Hepatocyte (in vitro differentiated cells): ENCODE measurements around the gene SIRPD. TPM values are rescaled to one million over a fixed set of nuclear protein-coding genes. Genes with fewer than 3 reads are reported as not detected.
"Not testable (repeated sequence)": the region's sequence is repeated elsewhere in the genome, so short reads cannot be mapped to it uniquely, and the experiment has no call there.

ENCODE experiments used
- DNase-seq: peaks from one replicate; pipeline ENCODE4 v3.0.0-alpha.2; 2016; ENCODE audit warnings: low spot score
- H2AFZ ChIP-seq: fragments of 200-600 bp; sonication (generic); 2 replicates; pipeline ENCODE4 v1.6.0; 2016; ENCODE audit warnings: antibody characterized with exemption, mild to moderate bottlenecking
- H3K27ac ChIP-seq: fragments of 200-600 bp; sonication (generic); 2 replicates; pipeline ENCODE4 v1.5.1; 2016; ENCODE audit warnings: mild to moderate bottlenecking
- H3K27me3 ChIP-seq: fragments of 200-600 bp; sonication (generic); 2 replicates; pipeline ENCODE4 v1.6.1; 2016
- H3K36me3 ChIP-seq: fragments of 200-600 bp; sonication (generic); replicated peaks from 2 replicates; pipeline ENCODE4 v1.5.1; 2016; ENCODE audit warnings: low read depth; ENCODE audit not compliant: insufficient read depth
- H3K4me1 ChIP-seq: fragments of 200-600 bp; sonication (generic); 2 replicates; pipeline ENCODE4 v1.5.1; 2016; ENCODE audit warnings: mild to moderate bottlenecking, moderate library complexity; ENCODE audit not compliant: insufficient read depth
- H3K4me2 ChIP-seq: fragments of 200-600 bp; sonication (generic); 2 replicates; pipeline ENCODE4 v1.6.0; 2016
- H3K4me3 ChIP-seq: fragments of 200-600 bp; sonication (generic); 2 replicates; pipeline ENCODE4 v1.5.1; 2016; ENCODE audit warnings: mild to moderate bottlenecking
- H3K79me2 ChIP-seq: fragments of 200-600 bp; sonication (generic); 2 replicates; pipeline ENCODE4 v1.6.0; 2017; ENCODE audit warnings: mild to moderate bottlenecking
- H3K9me2 ChIP-seq: fragments of 200-600 bp; sonication (generic); replicated peaks from 2 replicates; pipeline ENCODE4 v1.6.0; 2017; ENCODE audit warnings: mild to moderate bottlenecking; ENCODE audit not compliant: insufficient read depth
- H3K9me3 ChIP-seq: fragments of 200-600 bp; sonication (generic); 2 replicates; pipeline ENCODE4 v1.5.1; 2016; ENCODE audit warnings: low read depth, mild to moderate bottlenecking
- H4K20me1 ChIP-seq: fragments of 200-600 bp; sonication (generic); 2 replicates; pipeline ENCODE4 v1.6.0; 2016; ENCODE audit warnings: mild to moderate bottlenecking; ENCODE audit not compliant: insufficient read depth, poor library complexity, severe bottlenecking
- EZH2 ChIP-seq: fragments of 200-600 bp; sonication (generic); IDR thresholded peaks from 2 replicates; pipeline ENCODE4 v1.6.1; 2016; ENCODE audit warnings: antibody characterized with exemption, mild to moderate bottlenecking, borderline replicate concordance
- EZH2phosphoT487 ChIP-seq: fragments of 200-600 bp; sonication (generic); IDR thresholded peaks from one replicate; pipeline ENCODE4 v1.6.1; 2018; ENCODE audit warnings: antibody characterized with exemption, mild to moderate bottlenecking, low read depth, moderate library complexity; ENCODE audit not compliant: unreplicated experiment, severe bottlenecking
- WGBS: methylation state at CpG from one replicate; pipeline ENCODE4 v1.1.6; 2016; ENCODE audit warnings: low lambda C conversion rate; ENCODE audit errors: missing lambda C conversion rate; 5-methylcytosine and 5-hydroxymethylcytosine counted together
- polyA plus RNA-seq: library from polyadenylated mRNA; unstranded; fragments of >200 nt; fragmentation: Nextera tagmentation; extraction: Ambion mirVana; gene quantifications from 2 replicates; pipeline ENCODE4 v1.2.1, GENCODE V29; 2016
- total RNA-seq: library from RNA; depleted of rRNA; stranded (reverse); fragments of >200 nt; gene quantifications from 2 replicates; pipeline ENCODE4 v1.2.3, GENCODE V29; 2014
- TF ChIP-seq, protein P1 (sequence below): fragments of 200-600 bp; sonication (generic); IDR thresholded peaks from 2 replicates; pipeline ENCODE4 v1.5.1; 2016; ENCODE audit warnings: antibody characterized with exemption, mild to moderate bottlenecking; ENCODE audit not compliant: poor library complexity

SIRPD gene
- total and polyA plus RNA-seq, 2 experiments from 2014 or later = not detected

DNA sequence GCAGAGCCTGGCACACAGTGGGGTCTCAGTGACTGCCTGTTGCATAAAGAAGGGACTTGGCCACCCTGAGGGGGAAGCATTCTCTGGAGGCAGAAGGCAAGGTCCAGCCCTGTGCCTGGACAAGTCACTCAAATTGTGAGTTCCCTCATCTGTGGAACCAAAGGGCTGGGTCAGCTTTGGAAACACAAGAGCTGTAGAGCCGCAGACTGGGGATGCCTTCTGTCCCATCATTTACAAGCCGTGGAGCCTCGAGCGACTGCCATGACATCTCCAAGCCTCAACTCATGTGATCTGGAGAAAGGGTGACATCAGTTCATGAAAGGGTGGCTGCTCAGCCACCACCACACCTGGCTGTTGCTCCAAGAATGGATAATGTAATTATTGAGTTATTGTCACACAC is 20.4 kb upstream of the SIRPD start:
- Histone ChIP-seq H3K27ac (no peak overlapping the region), H4K20me1 (no peaks in the 10 kb centered on the region), H3K36me3 (no peaks in the 10 kb centered on the region), H3K4me2 (no peak overlapping the region), H3K4me1 (no peaks in the 10 kb centered on the region), H3K79me2 (no peaks in the 10 kb centered on the region), H3K9me3 (no peaks in the 10 kb centered on the region), H3K9me2 (no peaks in the 10 kb centered on the region), H2AFZ (no peak overlapping the region), H3K27me3 (no peaks in the 10 kb centered on the region), H3K4me3 (no peak overlapping the region)
- TF ChIP-seq, protein P1, sequence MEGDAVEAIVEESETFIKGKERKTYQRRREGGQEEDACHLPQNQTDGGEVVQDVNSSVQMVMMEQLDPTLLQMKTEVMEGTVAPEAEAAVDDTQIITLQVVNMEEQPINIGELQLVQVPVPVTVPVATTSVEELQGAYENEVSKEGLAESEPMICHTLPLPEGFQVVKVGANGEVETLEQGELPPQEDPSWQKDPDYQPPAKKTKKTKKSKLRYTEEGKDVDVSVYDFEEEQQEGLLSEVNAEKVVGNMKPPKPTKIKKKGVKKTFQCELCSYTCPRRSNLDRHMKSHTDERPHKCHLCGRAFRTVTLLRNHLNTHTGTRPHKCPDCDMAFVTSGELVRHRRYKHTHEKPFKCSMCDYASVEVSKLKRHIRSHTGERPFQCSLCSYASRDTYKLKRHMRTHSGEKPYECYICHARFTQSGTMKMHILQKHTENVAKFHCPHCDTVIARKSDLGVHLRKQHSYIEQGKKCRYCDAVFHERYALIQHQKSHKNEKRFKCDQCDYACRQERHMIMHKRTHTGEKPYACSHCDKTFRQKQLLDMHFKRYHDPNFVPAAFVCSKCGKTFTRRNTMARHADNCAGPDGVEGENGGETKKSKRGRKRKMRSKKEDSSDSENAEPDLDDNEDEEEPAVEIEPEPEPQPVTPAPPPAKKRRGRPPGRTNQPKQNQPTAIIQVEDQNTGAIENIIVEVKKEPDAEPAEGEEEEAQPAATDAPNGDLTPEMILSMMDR = no peak
- WGBS = 88% methylated on average over 4 of the region's 4 CpGs
- peak; percentile 1 for DNase-seq

DNA sequence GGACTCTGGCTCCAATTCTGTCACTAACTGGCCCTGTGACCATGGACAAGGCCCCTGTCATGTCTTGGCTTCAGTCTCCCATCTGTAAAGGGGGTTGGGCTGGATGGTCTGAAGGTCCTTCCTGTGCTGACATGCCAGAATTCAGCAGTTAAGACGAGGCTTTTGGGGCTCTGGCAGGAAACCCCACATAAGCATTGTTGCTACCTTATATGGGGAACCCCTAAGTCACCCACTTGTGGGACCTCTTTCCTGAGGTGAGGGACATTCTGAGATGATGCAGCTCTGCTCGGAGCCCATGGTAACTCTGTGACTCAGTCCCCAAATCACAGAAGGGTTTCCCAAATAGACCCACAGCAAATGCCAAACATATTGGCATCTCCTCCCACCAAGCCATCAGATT is 19.8 kb upstream of the SIRPD start:
- not testable (repeated sequence) for H3K9me3 ChIP-seq, H3K4me2 ChIP-seq, H3K27me3 ChIP-seq, H3K4me1 ChIP-seq, H3K36me3 ChIP-seq, H3K27ac ChIP-seq, H3K79me2 ChIP-seq, H4K20me1 ChIP-seq, H3K9me2 ChIP-seq, H2AFZ ChIP-seq, H3K4me3 ChIP-seq
- WGBS = 82% methylated on average over 2 of the region's 2 CpGs
- peak; percentile 0 for DNase-seq

DNA sequence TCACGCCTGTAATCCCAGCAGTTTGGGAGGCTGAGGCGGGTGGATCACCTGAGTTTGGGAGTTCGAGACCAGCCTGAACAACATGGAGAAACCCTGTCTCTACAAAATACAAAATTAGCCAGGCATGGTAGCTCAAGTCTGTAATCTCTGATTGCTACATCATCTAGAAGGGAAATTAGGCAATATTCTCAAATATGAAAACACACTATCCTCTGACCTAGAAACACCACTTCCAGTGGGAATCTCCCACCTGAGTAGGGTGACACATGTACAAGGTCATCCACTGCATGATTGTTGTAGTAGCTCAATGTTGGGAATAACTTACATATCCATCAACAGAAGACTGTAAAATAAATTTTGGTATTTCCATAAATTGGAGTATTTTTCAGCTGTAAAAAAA is 19.1 kb upstream of the SIRPD start:
- H3K9me3 ChIP-seq = no peaks in the 10 kb centered on the region
- no peak overlapping the region for H3K4me2 ChIP-seq
- no peaks in the 10 kb centered on the region for H4K20me1 ChIP-seq
- no peaks in the 10 kb centered on the region for H3K9me2 ChIP-seq
- no peaks in the 10 kb centered on the region for H3K79me2 ChIP-seq
- DNase-seq = peak; percentile 0
- H3K36me3 ChIP-seq = no peaks in the 10 kb centered on the region
- no peaks in the 10 kb centered on the region for H3K27me3 ChIP-seq
- H3K4me3 ChIP-seq = no peak overlapping the region
- no peak overlapping the region for H3K27ac ChIP-seq
- 90% methylated on average over 3 of the region's 3 CpGs for WGBS
- H2AFZ ChIP-seq = no peak overlapping the region
- no peaks in the 10 kb centered on the region for H3K4me1 ChIP-seq
- TF ChIP-seq EZH2 = no peak
- TF ChIP-seq EZH2phosphoT487 = no peak
- TF ChIP-seq, protein P1 = no peak

DNA sequence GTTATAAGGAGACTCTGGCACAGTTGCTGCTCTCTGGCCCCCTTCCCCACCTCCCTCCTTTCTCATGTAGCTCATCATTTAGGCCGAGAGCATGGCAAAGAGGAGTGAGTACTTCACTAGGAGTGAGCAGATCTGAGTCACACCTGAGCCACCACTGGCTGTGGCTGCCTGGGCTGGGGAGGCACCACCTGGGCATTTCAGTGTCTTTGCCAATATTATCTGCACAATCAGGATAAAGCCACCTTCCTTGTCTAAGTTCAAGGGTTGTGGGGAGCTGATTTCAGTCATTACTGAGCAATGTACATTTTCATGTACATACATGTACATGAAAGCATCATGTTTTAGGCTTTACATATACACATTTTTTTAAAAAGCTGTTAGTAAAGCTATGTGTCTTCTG is 18.5 kb upstream of the SIRPD start:
- H3K4me1 ChIP-seq, H4K20me1 ChIP-seq, H3K27ac ChIP-seq, H3K9me3 ChIP-seq, H3K36me3 ChIP-seq, H3K4me3 ChIP-seq, H3K4me2 ChIP-seq, H3K79me2 ChIP-seq, H3K9me2 ChIP-seq, H3K27me3 ChIP-seq, H2AFZ ChIP-seq: not testable (repeated sequence)
- no CpG with 5 or more reads among the region's 1 CpG for WGBS
- peak; percentile 0 for DNase-seq

DNA sequence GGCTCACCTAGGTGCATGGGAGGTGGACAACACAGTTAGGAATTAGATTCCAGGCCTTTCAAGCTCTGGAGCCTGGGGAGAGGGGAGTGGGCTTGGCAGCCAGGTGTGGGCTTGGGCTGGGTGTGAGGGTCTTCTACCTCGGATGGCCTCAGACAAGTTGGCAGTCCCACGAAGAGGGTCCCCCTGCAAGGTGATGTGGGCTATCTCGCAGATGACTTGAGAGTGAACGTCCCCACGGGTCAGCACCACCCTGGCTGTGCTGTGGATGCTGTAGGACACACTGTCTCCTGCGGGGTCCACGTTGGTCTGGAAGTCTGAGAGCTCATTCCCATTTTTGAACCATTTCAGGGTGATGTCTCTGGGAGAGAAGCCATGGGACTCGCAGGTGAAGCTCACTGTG is 14.1 kb upstream of the SIRPD start:
- not testable (repeated sequence) for H3K79me2 ChIP-seq, H3K4me3 ChIP-seq, H3K9me3 ChIP-seq, H3K4me1 ChIP-seq, H3K36me3 ChIP-seq, H4K20me1 ChIP-seq, H3K9me2 ChIP-seq, H3K4me2 ChIP-seq, H3K27ac ChIP-seq, H3K27me3 ChIP-seq, H2AFZ ChIP-seq
- peak; percentile 1 for DNase-seq
- 90% methylated on average over 8 of the region's 8 CpGs for WGBS
